GM19468 (cell line): ENCODE measurements around the gene TAOK2.
"Not testable (repeated sequence)": the region's sequence is repeated elsewhere in the genome, so short reads cannot be mapped to it uniquely, and the experiment has no call there.

Source experiments
- ATAC-seq: cut with Tn5 transposase; IDR thresholded peaks from one replicate; pipeline ENCODE4 v1.9.1; 2021; ENCODE audit warnings: mild to moderate bottlenecking, moderate library complexity, moderate number of reproducible peaks; ENCODE audit not compliant: unreplicated experiment; ENCODE audit errors: extremely low read depth

Gene TAOK2

DNA sequence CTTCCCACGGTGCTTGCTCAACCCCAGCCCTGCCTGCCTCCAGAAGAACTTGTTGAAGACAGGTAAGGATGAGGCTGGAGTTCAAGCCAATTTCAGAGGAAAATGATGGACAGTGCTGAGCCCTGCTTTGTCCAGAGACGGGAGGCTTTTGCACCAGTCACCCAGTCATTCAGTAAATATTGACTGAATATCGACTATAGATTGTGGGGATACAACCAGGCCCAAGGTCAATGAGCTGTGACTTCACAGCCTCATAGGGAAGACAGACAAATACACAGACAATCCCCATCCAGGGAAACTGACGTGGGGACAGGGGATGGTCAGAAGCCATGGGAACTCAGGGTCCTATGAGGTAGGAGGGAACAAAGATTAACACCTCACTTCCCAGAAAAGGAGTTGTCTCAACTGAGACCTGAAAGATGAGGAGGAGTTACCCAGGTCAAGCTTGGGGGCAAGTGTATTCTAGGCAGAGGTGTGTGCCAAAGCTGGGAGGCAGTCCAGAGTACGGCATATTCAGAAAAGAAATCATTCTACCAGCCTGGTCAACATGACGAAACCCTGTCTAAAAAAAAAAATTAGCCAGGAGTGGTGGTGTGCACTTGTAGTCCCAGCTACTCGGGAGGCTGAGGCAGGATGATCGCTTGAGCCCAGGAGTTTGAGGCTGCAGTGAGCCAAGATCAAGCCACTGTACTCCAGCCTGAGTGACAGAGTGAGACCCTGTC is 43.0 kb downstream of the TAOK2 start:
- no peak for ATAC-seq

GRCh38 chr16:30017277-30017656 is 43.6 kb downstream of the TAOK2 start:
- no peak for ATAC-seq

DNA sequence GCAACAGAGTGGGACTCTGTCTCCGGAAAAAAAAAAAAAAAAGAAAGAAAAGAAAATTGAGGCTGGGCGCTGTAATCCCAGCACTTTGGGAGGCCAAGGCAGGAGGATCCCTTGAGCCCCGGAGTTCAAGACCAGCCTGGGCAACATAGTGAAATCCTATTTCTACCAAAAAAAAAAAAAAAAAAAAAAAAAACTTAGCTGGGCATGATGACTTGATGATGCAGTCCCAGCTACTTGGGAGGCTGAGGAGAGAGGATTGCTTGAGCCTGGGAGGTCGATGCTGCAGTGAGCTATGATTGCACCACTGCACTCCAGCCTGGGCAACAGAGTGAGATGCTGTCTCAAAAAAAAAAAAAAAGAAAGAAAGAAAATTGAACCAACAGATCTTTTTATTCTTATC is 44.3 kb downstream of the TAOK2 start:
- ATAC-seq = not testable (repeated sequence)

DNA sequence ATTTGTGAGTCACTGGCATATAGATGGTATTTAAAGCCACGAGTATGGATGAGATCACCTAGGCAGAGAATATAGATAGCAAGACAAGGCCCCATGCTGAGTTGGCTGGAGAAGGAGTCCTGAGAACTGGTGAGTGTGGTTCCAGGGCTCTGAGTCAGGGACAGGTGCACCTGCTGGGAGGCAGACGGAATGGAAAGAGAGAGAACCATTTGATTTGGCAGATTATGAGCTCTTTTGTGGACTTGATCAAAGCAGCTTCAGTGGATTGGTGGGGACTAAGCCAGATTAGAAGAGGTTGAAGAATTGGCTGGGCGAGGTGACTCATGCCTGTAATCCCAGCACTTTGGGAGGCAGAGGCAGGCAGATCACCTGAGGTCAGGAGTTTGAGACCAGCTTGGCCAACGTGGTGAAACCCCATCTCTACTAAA is 45.1 kb downstream of the TAOK2 start:
- no peak for ATAC-seq

- no peak for ATAC-seq
Measured at GRCh38 chr16:30022887-30023286, 49.2 kb downstream of the TAOK2 start, which contains the start of gene C16orf92. Gene C16orf92 (plus strand): TSS chr16:30023198. CDS start chr16:30023341, 143 bp downstream.

GRCh38 chr16:30023586-30023985 is 49.9 kb downstream of the TAOK2 start:
- no peak for ATAC-seq

DNA sequence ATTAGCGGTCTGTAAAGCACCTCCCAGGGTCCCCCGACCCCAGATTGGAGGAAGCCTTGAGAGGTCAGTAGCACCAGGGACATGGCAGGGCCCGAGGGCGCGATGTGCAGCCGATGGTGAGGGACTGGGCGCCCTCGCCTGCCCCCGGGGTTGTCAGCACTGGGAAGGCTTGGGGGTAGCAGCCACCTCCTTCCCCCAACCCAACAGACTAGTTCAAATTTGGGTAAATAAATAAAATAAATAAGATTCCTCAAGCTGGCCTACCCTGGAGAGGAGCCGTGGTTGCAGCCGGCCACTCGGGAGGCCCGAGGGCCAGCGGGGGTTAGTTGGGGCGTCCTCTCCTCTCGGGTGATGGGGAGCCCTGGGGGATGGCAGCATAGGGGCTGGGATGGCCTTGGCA is 50.8 kb downstream of the TAOK2 start:
- ATAC-seq = no peak

DNA sequence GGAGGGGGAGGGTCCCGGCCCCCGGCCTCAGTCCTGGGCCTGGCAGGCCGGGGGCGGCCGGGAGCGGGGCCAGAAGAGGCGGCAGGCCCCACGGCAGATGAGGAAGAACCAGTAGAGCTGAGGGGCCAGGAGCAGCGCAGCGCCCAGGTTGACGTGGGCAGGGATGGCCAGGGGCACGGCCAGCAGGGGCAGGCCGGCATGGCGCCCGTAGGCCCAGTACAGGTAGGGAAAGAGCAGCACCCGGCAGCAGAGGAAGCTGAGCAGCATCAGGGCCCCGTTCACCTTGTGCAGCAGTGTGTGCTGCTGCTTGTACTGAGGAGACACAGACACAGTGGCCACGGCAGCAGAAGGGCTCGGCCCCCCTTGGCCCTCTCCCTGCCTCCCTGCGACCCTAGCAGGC is 51.5 kb downstream of the TAOK2 start:
- no peak for ATAC-seq

DNA sequence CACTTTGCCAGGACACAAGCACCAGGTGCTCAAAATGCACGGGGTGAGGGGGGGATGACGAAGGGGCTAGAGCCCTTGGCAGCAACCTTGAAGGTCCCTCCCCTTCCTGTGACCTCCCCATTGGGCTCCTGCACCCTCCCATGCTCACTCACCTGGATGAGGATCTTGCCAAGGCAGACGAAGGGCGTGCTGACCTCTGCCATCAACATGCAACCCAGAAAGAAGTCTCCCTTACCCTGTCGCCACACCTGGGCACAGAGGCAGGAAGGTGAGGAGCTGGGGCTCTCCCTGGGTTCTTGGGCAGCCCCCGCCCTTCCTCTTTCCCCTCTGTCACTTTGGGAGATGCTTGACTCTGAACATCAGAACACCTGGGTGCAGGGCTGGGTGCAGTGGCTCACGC is 51.9 kb downstream of the TAOK2 start:
- ATAC-seq = no peak

- ATAC-seq = no peak
Measured at GRCh38 chr16:30026449-30026848, 52.8 kb downstream of the TAOK2 start.

DNA sequence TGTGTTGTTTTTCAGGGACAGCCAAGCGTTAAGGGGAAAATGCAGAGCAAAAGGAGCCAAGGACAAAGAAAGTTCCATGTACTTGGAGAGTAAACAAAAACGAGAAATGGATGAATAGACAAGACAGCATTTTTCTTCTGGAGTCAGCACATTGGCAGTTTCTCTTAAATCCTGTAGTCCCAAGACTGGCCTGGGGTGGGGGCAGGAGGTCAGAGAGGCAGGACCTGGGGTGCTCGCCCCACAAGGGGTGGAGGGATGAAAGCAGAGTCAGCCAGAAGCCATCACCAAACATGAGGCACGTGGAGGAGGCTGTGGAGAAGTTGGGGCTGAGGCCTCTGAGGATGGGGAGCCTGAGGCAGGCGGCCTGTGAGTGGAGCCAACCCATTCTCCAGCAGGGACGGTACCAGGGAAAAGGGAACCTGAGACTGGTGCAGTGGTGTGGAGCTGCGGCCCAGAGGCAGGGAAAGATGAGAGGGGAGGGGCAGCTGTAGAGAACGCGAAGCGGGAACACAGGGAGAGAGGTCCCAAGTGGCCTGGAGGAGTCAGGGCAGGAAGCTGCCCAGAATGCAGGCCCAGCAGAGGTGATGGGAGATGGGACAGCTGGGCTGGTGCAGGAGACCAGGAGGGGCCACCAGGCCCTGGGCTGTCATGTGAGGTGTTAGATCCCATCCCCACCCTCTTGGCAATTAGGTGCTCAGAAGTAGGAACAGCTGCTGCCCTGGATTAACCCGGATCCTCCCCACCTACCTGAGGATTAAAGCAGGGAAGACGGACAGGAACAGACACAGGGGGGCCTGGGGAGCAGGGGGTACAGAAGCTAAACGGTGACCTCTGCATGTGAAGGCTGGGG is 54.1 kb downstream of the TAOK2 start:
- ATAC-seq = no peak

GRCh38 chr16:30028438-30029076 is 54.9 kb downstream of the TAOK2 start:
- ATAC-seq = no peak

GRCh38 chr16:30030011-30030685 is 56.5 kb downstream of the TAOK2 start:
- ATAC-seq = no peak

GRCh38 chr16:30030841-30031413 is 57.3 kb downstream of the TAOK2 start, which contains the start of gene TLCD3B:
Gene TLCD3B (minus strand): TSS chr16:30031271. CDS start chr16:30030527, 744 bp downstream.
- ATAC-seq = no peak

DNA sequence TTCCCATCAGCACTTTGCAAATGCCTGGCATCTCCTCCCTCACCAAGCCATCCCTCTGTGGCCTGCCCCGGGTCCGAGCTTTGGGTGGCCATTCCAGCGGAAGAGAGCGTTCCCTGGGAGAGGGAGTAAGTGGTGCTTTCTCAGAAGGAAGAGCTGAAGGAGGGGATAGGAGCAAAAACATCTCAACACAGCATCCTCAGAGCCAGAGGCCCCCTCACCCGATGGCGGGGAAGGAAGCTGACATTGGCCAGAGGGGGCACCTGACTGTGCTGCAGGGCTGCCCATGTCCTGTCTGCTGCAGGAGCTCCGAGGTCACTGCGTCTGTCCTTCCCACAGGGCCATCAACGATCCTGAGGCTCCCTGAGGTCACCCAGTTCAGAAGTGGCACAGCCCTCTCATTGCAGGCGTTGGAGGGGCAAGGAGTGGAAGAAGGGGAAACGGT is 57.8 kb downstream of the TAOK2 start:
- ATAC-seq = no peak

- ATAC-seq = no peak
Measured at GRCh38 chr16:30032083-30032819, 58.6 kb downstream of the TAOK2 start.

GRCh38 chr16:30033270-30033669 is 59.6 kb downstream of the TAOK2 start:
- ATAC-seq = no peak

- ATAC-seq = no peak
Measured at GRCh38 chr16:30040221-30040620, 66.6 kb downstream of the TAOK2 start.

DNA sequence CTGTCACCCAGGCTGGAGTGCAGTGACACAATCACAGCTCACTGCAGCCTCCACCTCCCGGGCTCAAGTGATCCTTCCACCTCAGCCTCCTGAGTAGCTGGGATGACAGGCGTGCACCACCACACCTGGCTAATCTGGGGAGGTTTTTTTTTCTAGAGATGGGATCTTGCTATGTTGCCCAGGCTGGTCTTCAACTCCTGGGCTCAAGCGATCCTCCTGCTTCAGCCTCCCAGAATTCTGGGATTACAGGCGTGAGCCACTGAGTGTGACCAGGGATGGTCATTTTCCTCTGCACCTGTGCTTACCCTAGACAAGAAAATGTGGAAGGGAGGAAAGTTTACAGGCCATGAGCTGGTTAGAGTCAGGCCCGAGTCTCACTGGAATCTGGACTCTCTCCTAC is 67.0 kb downstream of the TAOK2 start:
- not testable (repeated sequence) for ATAC-seq
